Right renal cortex interstitium (tissue), 3 donors: Measurements from ENCODE around the gene ANKRD33B. TPM values are rescaled to one million over a fixed set of nuclear protein-coding genes. Genes with fewer than 3 reads are reported as not detected.
"Not testable (repeated sequence)": the region's sequence is repeated elsewhere in the genome, so short reads cannot be mapped to it uniquely, and the experiment has no call there.

Experiments
- DNase-seq, 3 donors: peaks; one replicate each; pipeline ENCODE4 v3.0.0-alpha.2; 2013; ENCODE audit warnings: low read depth in 3 of 3, low spot score in 2 of 3
- polyA plus RNA-seq, 3 donors: library from polyadenylated mRNA; unstranded; fragments of 120-200 nt; gene quantifications; one replicate each; pipeline ENCODE4 v1.2.1, GENCODE V29; 2013; ENCODE audit not compliant: insufficient read length in 3 of 3

Gene ANKRD33B
- polyA plus RNA-seq, 3 donors: 1.4 to 1.8 (median 1.7) TPM

DNA sequence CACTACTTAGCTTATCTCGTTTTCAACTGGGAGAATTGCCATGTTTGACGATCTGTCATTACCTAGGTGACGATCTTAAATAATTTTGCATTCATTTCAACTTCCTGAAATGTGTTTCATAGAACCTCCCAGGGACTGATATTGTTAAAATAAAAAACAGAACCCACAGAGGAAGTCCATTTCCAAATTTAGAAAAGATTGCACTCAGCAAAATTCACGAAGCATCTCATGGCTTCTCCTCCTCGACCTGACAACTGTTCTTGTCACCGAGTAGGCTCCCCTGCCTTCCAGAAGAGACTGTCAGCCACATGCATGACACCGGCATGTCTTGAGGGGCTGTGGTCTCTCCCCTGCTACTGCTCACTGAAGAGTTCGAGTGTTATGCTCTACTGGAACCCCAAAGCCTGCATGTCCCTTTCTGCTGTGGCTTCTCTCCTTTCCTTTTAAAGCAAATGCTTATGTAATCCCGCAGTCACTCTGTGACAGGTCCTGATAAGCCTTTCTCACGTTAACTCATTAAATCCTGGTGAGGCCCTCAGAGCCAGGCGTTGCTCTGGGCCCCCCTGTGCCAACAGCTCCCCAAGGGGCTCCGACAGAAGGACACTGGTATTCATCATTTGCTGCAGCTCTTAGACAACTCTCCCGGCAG lies 26.8 kb upstream of the ANKRD33B start:
- no peak for DNase-seq

DNA sequence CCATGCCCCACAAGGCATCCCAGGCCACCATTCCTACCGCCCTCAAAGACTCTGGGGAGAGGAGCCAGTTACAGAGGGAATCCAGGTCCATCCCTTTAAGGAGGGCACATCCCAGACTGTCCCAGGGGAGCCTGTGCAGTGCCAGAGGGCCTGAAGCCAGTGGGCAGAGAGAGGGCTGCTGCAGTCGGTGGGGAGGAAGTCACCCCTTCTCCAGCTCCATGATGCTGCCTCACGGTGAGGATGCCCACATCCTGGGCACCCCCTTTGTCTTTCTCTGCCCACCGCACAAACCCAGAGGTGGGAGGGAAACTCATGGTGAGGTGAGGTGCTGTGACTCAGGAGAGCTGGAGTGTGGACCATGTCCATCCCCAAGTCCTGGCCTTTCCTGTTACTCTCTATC lies 26.2 kb upstream of the ANKRD33B start:
- DNase-seq: no peak

DNA sequence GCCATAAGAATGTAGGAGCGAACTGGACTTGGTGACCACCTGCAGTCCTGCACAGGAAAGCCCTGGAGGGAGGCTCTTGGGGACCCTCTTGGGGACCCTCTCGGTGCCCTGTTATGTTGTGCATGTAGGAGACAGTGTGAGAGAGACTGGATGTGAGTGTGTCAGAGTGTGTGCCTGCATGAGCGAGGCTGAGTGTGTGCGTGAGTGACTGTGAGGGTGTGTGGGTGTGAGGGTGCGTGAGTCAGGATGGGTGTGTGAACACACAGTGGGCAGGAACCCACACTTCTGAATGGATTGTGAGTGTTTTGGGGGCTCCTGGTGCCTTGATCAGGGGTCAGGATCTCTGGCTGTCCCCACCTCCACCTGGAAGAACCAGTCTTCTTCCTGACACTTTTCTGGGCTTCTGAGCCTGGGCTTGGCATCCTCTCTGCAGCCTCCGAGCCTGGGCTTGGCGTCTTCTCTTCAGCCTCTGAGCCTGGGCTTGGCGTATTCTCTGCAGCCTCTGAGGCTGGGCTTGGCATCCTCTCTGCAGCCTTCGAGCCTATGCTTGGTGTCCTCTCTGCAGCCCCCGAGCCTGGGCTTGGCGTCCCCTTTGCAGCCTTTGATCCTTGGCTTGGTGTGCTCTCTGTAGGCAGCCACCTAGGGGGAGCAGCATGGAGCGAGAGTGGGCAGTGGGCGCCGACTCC lies 25.6 kb upstream of the ANKRD33B start:
- no peak for DNase-seq

DNA sequence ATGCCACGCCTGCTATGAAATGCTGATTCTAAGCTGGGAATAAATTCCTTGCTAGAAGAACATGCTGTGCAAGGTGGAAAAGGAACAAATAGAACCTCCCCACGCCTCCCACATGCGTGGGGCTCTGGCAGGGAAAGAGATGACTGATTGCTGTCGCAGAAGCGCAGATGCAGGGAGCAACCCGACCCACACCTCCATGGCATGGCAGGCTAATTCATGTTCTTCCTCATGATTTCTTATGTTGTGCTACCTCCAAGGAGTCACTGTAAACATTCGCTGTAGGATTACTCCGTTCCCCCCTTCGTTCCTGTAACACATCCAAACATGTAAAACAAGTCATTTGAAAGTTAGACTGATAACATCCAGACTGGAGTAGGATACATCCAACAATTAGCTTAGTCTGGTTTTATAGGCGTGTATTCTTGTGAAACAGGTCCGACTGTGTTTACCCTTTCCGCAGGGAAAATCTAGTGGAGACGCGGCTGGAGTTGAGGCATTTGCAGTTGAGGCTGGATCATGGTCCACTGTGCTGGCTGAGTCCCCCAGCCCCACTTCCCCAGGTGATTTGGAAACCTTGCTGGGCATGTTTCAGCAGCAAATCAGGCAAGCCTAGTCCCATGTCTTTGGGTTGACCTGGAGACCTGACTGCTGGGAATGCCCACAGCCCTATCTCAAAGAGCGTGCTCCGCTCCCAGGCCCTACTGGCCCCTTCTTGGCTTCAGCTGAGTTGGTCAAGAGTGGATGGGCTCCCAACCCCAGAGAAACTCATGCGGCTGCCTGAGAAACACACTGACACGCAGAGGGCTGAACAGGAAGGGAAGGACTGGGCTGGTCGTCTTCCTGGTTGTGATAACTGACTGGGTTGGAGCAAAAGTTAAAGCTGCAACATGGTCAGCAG lies 24.8 kb upstream of the ANKRD33B start:
- DNase-seq: no peak

DNA sequence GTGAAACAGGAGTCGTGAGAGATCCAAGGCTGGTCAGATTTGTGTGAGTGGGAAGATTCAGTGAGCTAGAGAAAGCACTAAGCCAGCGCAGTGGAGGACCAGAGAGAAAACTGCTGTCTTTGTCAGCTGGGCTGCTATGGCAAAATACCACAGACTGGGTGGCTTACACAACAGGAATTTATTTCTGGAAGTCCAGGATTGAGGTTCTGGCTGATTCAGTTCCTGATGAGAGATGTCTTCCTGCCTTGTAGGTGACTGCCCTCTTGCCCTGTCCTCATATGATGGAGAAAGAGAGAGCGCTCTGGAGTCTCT lies 24.2 kb upstream of the ANKRD33B start:
- DNase-seq: no peak

DNA sequence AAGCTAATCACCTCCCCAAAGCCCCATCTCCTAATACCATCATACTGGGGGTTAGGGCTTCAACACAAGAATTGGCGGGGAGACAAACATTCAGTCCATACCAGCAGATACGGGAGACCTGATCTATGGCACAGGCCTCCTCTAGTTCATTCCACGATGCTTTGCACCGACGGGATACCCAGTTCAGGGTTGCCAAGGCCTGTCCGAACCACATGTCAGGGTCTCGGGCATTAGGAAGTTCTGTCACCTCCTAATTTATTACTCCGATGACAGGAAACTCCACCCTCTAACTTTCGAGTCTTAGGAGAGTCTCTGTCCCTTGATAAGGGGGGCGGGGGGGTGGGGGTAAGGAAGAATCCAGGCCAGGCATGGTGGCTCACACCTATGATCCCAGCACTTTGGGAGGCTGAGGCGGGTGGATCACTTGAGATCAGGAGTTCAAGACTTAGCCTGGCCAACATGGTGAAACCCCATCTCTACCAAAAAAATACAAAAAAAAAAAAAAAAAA lies 23.8 kb upstream of the ANKRD33B start:
- no peak for DNase-seq

DNA sequence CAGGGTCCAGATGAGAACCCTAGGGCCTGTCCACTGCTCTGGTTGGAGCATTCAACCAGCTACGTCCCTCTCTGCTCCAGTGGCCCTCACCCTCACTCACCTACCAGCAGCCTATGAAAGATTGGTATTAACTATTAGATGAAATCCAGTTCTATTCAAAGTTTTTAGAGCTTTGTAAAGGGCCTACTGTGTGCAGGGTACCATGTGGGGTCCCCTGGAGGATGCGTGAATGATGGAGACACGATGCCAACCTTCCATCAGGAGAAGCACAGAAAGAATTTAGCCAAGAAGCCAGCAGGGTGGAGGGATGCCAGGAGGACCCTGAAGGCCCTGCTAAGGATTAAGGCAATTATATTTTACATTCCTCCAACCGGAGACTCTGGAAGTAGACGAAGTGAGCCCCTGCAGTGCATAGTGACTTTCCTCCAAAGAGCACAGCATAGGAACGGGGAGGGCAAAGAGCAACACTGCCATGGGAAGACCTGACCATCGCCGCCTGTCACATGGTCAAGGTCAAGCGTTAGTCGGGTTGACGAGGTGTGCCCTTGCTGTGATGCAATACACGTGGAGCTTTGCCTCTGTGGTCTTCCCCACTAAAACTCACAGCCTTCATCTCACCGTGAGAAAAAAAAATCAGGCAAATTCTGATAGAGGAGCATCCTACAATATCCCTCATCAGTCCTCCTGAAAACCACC lies 22.8 kb upstream of the ANKRD33B start:
- no peak for DNase-seq

DNA sequence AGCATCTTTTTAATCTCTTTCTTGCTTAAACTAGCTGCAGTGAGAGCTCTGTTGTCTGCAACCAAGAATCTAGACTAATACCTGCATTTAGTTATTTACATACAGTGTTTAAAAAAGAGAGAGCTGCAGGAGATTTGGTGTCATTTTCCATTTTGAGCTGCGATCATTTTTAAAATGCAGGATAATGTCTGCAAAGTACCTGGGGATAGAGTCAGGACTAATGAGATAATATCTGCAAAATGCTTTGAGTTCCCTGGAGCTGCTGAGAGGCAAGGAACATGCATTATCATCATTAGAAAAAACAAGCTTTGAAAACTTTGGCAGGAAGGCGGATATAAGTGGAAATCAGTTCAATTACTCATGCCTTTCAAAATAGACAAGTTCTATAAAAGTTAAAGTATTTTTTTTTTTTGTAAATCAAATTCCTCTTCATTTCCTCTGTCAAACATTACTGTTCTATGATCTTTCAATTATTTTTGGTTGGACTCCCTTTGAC lies 21.8 kb upstream of the ANKRD33B start:
- no peak for DNase-seq

DNA sequence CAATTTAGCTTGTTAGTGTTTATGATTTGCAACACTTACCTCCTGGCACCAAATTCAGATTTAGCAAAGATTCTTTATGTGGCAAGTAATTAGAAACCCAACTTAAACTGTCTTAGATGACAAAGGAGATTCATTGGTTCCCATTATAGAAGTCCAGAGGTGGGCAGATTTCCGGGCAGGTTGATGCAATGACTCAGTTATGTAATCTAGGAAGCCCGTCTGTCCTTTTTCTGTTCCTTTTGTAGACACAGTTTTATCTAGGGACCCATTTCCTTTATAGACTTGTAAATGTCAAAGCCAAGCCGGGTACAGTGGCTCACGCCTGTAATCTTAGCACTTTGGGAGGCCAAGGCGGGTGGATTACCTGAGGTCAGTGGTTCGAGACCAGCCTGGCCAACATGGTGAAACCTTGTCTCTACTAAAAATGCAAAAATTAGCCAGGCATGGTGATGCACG lies 20.3 kb upstream of the ANKRD33B start:
- no peak for DNase-seq

DNA sequence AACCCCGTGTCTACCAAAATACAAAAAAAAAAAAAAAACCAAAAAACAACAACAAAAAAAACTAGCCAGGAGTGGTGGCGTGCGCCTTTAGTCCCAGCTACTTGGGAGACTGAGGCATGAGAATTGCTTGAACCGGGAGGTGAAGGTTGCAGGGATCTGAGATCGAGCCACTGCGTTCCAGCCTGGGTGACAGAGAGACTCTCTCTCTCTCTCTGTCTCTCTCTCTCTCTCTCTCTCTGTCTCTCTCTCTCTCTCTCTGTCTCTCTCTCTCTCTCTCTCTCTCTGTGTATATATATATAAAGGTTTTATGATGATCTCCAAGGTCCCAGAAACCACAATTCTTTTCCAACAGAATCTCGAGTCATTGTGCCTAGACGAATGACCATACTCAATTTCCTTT lies 18.8 kb upstream of the ANKRD33B start:
- DNase-seq: no peak

DNA sequence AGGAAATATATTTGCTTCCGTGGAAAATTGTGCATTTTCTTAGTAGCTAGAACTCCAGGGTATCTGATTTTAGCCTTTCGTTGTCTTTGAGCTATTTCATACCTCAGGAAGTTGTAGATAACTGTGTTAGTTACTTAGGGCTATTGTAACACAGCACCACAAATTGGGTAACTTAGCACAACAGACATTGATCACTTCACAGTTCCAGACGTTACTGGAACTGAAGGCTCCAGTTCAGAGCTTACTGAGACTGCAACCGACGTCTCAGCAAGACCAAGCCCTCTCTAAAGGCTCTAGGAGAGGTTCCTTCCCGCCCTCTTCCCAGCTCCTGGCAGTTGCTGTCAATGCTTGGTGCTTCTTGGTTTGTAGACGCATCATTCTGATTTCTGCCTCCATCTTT lies 17.7 kb upstream of the ANKRD33B start:
- DNase-seq: no peak

DNA sequence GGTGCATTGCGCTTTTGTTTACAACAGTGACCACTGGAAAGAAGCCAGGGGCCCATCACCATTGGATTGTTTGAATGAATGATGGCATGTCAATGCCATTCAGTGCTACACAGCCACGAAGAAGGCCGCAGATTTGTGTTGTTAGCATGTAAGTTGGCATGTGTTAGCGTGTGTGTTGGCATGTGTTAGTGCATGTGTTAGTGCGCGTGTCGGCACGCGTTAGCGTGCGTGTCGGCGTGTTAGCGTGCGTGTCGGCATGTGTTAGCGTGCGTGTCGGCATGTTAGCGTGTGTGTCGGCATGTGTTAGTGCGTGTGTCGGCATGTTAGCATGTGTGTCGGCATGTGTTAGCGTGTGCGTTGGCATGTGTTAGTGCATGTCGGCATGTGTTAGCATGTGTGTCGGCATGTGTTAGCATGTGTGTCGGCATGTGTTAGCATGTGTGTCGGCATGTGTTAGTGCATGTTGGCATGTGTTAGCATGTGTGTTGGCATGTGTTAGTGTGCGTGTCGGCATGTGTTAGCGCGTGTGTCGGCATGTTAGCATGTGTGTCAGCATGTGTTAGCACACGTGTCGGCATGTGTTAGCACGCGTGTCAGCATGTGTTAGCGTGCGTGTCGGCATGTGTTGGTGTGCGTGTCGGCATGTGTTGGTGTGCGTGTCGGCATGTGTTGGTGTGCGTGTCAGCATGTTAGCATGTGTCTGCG lies 15.3 kb upstream of the ANKRD33B start:
- DNase-seq: no peak

DNA sequence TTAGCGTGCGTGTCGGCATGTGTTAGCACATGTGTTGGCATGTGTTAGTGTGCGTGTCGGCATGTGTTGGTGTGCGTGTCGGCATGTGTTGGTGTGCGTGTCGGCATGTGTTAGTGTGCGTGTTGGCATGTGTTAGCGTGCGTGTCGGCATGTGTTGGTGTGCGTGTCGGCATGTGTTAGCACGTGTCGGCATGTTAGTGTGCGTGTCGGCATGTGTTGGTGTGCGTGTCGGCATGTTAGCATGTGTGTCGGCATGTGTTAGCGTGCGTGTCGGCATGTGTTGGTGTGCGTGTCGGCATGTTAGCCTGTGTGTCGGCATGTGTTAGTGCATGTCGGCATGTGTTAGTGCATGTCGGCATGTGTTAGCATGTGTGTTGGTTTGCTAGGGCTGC lies 14.8 kb upstream of the ANKRD33B start:
- DNase-seq: not testable (repeated sequence)

DNA sequence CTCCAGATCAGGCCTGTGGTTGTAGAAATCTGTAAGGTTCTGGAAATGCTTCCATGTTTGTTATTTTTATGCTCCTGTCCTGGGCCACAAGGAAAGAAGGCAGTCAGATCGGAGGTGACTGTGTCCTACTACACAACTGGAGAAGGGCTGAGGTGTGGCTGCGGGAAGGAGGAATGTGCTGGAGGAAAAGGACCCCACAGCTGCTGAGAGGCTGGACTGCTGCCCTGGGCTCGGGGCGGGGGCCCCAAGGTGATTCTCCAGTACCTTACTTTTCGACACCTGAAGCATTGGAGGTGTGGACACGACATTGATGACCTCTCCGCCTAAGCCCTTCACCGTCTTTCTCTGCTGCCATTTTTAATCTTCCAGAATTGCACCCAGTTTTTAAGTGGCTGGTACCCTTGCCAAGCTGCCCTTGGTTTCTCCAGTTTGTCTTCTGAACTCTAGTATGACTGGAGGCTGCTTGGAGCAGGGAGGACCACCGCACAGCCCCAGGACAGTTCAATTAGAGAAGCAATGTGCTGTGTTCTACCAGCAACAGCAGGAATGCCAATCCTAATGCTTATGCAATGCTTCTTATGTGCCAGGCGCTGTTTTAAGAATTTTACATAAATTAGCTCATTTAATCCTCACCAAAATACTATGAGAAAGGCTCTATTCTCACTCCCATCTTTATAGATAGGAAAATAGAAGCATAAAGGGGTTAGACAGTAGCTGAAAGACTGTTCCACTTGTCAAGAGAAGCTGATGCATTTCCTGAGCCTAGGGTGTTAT lies 13.5 kb upstream of the ANKRD33B start:
- no peak for DNase-seq

DNA sequence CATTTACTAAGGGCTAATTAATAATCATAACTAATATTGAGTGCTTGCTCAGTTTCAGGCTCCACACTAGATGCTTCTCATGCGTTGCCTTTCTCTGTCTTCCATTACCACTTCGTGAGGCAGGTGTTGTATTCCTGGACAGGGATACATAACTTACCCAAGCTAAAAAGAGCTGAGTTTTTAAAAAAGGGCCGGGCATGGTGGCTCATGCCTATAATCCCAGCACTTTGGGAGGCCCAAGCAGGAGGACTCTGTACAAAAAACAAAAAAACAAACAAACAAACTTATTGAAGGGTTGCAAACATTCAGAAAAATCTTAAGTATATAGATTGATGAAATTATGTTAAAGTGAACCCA lies 12.1 kb upstream of the ANKRD33B start:
- no peak for DNase-seq

DNA sequence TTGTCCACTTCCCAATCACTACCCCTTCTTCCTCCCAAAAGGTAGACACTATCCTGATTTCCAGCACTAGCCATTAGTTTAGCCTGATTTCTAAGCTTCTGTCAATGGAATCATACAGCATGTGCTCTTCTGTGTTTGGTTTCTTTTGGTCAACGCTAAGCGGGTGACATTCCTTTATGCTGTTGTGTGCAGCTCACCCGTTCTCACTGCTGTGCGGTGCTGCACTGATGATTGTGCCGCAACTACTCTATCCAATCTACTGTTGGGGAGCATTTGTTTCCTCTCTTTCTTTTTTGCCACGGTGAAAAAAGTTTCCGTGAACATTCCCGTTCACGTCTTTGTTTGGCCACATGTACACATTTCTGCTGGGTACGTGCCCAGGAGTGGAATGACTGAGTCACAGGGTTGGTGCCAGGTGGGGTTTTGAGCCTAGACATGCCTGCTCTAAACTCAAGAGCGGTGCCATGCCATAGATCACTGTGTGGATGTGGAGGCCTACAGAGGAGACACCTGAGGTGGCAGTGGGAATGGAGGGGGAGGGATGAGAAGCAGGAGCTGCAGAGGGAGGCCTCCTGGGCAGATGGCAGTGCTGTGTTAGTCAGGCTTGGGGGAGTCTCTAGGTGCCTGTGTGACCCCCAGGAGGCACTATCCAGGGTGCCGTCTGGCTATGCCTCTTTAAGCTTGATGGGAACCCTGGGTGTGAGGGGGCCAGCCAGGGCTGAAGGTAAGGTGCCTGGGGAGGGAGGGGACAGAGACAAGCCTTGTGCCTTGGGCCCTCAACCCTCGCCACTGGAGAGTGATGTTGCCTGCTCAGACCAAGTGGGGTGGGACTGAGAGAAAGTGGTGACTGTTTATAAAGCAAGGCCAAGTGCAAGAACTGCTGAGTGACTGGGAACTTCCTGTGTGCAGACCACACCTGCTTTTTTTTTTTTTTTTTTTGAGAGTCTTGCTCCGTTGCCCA lies 11.4 kb upstream of the ANKRD33B start:
- DNase-seq: no peak

DNA sequence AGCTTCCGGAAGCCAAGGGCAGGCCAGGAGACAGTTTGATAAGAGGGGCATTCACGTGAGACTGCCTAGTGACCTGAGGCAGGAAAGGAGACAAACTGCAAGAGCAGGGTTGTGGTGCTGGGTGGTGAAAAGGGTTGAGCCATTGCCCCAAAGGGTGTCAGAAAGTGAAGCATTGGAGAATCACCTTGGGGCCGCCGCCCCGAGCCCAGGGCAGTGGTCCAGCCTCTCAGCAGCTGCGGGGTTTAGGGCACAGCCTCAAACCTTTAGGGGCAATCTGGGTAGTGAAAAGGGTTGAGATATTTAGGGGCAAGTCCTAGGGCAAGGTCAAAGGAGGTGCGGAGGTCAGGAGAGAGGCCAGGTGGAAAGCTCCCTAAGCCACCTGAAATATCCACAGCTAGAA lies 10.4 kb upstream of the ANKRD33B start:
- no peak for DNase-seq

DNA sequence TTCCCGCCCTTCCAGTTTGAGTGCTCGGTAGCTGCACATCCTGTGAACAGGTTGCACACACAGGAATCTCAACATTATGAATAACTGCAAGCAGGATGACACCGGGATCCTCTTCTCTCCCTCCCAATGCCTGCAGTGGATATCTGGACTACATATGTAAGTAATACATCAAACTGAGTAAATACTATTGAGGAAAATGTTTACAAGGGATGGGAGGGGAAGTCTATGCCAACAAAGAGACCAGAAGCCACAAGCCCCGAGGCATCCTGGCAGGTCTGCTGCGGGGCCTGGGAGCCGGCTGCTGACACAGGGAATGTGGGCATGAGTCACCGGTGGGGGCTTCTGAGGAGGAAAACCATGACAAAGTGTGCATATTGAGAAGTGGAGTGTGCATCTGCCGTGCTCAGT lies 8.6 kb upstream of the ANKRD33B start:
- no peak for DNase-seq
